Esophagus squamous epithelium (tissue), 5 donors: Measurements from ENCODE around the gene SERPINF2. TPM values are rescaled to one million over a fixed set of nuclear protein-coding genes. Genes with fewer than 3 reads are reported as not detected.
"Not testable (repeated sequence)": the region's sequence is repeated elsewhere in the genome, so short reads cannot be mapped to it uniquely, and the experiment has no call there.

Experiments used
- DNase-seq: peaks from one replicate; lab custom pipeline; 2025; lab: John Stamatoyannopoulos, UW
- H3K27ac ChIP-seq, 4 donors: fragments of 200-600 bp; sonication (generic); one replicate each; pipeline ENCODE4 v1.5.1; 2016 to 2019; ENCODE audit warnings: mild to moderate bottlenecking in 1 of 4
- H3K27me3 ChIP-seq, 4 donors: fragments of 200-600 bp; sonication (generic); 1 replicate in 3 of 4; 2 replicates in 1 of 4; pipeline versions ENCODE4 v1.5.1 to v1.6.0; 2017 to 2021; ENCODE audit warnings: antibody characterized with exemption in 1 of 4
- H3K36me3 ChIP-seq, 3 donors: fragments of 200-600 bp; sonication (generic); one replicate each; pipeline ENCODE4 v1.5.1; 2016 to 2019
- H3K4me1 ChIP-seq, 3 donors: fragments of 200-600 bp; sonication (generic); one replicate each; pipeline ENCODE4 v1.5.1; 2017 to 2019
- H3K4me3 ChIP-seq, 4 donors: fragments of 200-600 bp; sonication (generic); 1 replicate in 3 of 4; 2 replicates in 1 of 4; pipeline ENCODE4 v1.5.1; 2016 to 2019; ENCODE audit warnings: mild to moderate bottlenecking in 2 of 4, moderate library complexity in 1 of 4
- H3K9me3 ChIP-seq, 3 donors: fragments of 200-600 bp; sonication (generic); one replicate each; pipeline ENCODE4 v1.5.1; 2016 to 2019
- CTCF ChIP-seq, 6 experiments: fragments of 450-650 bp in 4 of 6; fragments of 200-600 bp in 2 of 6; sonication (generic) in 2 of 6; IDR thresholded peaks; one replicate each; pipeline ENCODE4 v1.5.1; 2016 to 2019; ENCODE audit warnings: antibody characterized with exemption in 6 of 6, mild to moderate bottlenecking in 4 of 6, moderate library complexity in 4 of 6
- POLR2A ChIP-seq, 4 donors: fragments of 450-650 bp; IDR thresholded peaks; one replicate each; pipeline ENCODE4 v1.6.1; 2017; ENCODE audit warnings: antibody characterized with exemption in 4 of 4, mild to moderate bottlenecking in 4 of 4, moderate library complexity in 3 of 4
- WGBS, 2 donors: methylation state at CpG; one replicate each; pipeline ENCODE4 v1.1.5; 2018; 5-methylcytosine and 5-hydroxymethylcytosine counted together
- intact Hi-C: fragments of 100-400 bp; cut with DNase I; formaldehyde crosslinking; loops from one replicate; pipeline ENCODE4 v1.15.0; 2022
- total RNA-seq, 4 donors: library from RNA; depleted of rRNA; stranded (reverse); fragments of >200 nt; gene quantifications; one replicate each; pipeline ENCODE4 v1.1.0, GENCODE V29; 2016
- donor health status: DM: yes; HTN: yes; CAD: no.

The SERPINF2 gene
- total RNA-seq, 4 donors from 2014 or later, result 0.22 to 7.1 (median 1.6) TPM

GRCh38 chr17:1765576-1765975, 22.9 kb downstream of the SERPINF2 start:
- intact Hi-C loops, result no loop called here
- H3K9me3 ChIP-seq, result no peaks in the 10 kb centered on the region
- no peak overlapping the region for H3K4me3 ChIP-seq
- H3K4me1 ChIP-seq, result peaks cover 44 to 80% (median 60%) of the 10 kb centered on the region in 3 donors
- WGBS, 2 donors, result 85 to 100% methylated on average over 2 to 3 of the region's 3 CpGs
- H3K27me3 ChIP-seq, result no peaks in the 10 kb centered on the region
- TF ChIP-seq CTCF (IDR thresholded peaks at IDR 0.05) (no peak), POLR2A (IDR thresholded peaks at IDR 0.05) (no peak)
- H3K27ac ChIP-seq, result peak overlapping the region in 2 of 4 donors; percentile 84 to 88
- DNase-seq, result no peak
- H3K36me3 ChIP-seq, result no peaks in the 10 kb centered on the region

- H3K4me1 ChIP-seq, result peaks cover 44 to 83% (median 69%) of the 10 kb centered on the region in 3 donors
- H3K4me3 ChIP-seq, result no peak overlapping the region
- TF ChIP-seq POLR2A (IDR thresholded peaks at IDR 0.05) (no peak), CTCF (IDR thresholded peaks at IDR 0.05) (no peak)
- WGBS, 2 donors, result 71 to 90% methylated on average over 7 to 15 of the region's 21 CpGs
- peaks cover 0 to 2% (median 0%) of the 10 kb centered on the region in 3 donors for H3K36me3 ChIP-seq
- H3K27ac ChIP-seq, result peak overlapping the region; percentile 29 to 88 (median 60)
- H3K27me3 ChIP-seq, result no peaks in the 10 kb centered on the region
- no peaks in the 10 kb centered on the region for H3K9me3 ChIP-seq
- no peak for DNase-seq
- intact Hi-C loops, result no loop called here
Measured at GRCh38 chr17:1766382-1767135, 23.9 kb downstream of the SERPINF2 start.

- peaks cover 36 to 80% (median 65%) of the 10 kb centered on the region in 3 donors for H3K4me1 ChIP-seq
- H3K27ac ChIP-seq, result peak overlapping the region; percentile 29 to 88 (median 60)
- TF ChIP-seq POLR2A (IDR thresholded peaks at IDR 0.05) (no peak), CTCF (IDR thresholded peaks at IDR 0.05) (no peak)
- H3K4me3 ChIP-seq, result no peak overlapping the region
- H3K36me3 ChIP-seq, result peaks cover 0 to 4% (median 0%) of the 10 kb centered on the region in 3 donors
- H3K27me3 ChIP-seq, result no peaks in the 10 kb centered on the region
- no peaks in the 10 kb centered on the region for H3K9me3 ChIP-seq
- no peak for DNase-seq
- 85 to 96% methylated on average over 3 to 12 of the region's 12 CpGs for WGBS, 2 donors
- intact Hi-C loops, result no loop called here
Measured at GRCh38 chr17:1767358-1767757, 24.7 kb downstream of the SERPINF2 start.

- no peak for DNase-seq
- Histone ChIP-seq H3K27me3 (no peaks in the 10 kb centered on the region), H3K27ac (peak overlapping the region; percentile 71 to 85 (median 80)), H3K4me1 (peaks cover 24 to 73% (median 54%) of the 10 kb centered on the region in 3 donors), H3K9me3 (no peaks in the 10 kb centered on the region), H3K4me3 (peak overlapping the region in 1 of 4 donors; percentile 39), H3K36me3 (peaks cover 0 to 10% (median 0%) of the 10 kb centered on the region in 3 donors)
- WGBS, 2 donors, result 20 to 21% methylated on average over 11 of the region's 21 CpGs
- intact Hi-C loops, result no loop called here
- no peak for TF ChIP-seq CTCF (IDR thresholded peaks at IDR 0.05)
- TF ChIP-seq POLR2A (IDR thresholded peaks at IDR 0.05), result no peak
Measured at GRCh38 chr17:1769822-1770477, 27.3 kb downstream of the SERPINF2 start.

- H3K36me3 ChIP-seq, result peaks cover 0 to 42% (median 0%) of the 10 kb centered on the region in 3 donors
- peaks cover 18 to 54% (median 35%) of the 10 kb centered on the region in 3 donors for H3K4me1 ChIP-seq
- H3K9me3 ChIP-seq, H3K27me3 ChIP-seq, DNase-seq, intact Hi-C loops, H3K4me3 ChIP-seq: not testable (repeated sequence)
- WGBS, 2 donors, result 48 to 55% methylated on average over 11 to 12 of the region's 12 CpGs
- peak overlapping the region; percentile 30 to 82 (median 62) for H3K27ac ChIP-seq
Measured at GRCh38 chr17:1773000-1773695, 30.5 kb downstream of the SERPINF2 start.
